Right lobe of liver (tissue), 4 donors: ENCODE data around the gene HMG20B.

Experiments
- CTCF ChIP-seq, 4 donors: fragments of 200-600 bp in 3 of 4; fragments of 450-650 bp in 1 of 4; IDR thresholded peaks; one replicate each; pipeline versions ENCODE4 v1.5.1 to v1.8.0; 2016 to 2022; ENCODE audit warnings: antibody characterized with exemption in 4 of 4, mild to moderate bottlenecking in 2 of 4
- POLR2A ChIP-seq: fragments of 450-650 bp; IDR thresholded peaks from one replicate; pipeline ENCODE4 v1.6.1; 2017; ENCODE audit warnings: antibody characterized with exemption, mild to moderate bottlenecking
- donor health status: DM: no; HTN: no; CAD: no.
- donor health status: DM: no; HTN: no; CAD: no.
- donor health status: DM: no; HTN: yes; CAD: no.

- TF ChIP-seq CTCF (IDR thresholded peaks at IDR 0.05) = no peak
- TF ChIP-seq POLR2A = no peak
Measured at GRCh38 chr19:3578390-3578789, 5.6 kb downstream of the HMG20B start.
